Measurements from ENCODE around the gene SRMS.

DNA sequence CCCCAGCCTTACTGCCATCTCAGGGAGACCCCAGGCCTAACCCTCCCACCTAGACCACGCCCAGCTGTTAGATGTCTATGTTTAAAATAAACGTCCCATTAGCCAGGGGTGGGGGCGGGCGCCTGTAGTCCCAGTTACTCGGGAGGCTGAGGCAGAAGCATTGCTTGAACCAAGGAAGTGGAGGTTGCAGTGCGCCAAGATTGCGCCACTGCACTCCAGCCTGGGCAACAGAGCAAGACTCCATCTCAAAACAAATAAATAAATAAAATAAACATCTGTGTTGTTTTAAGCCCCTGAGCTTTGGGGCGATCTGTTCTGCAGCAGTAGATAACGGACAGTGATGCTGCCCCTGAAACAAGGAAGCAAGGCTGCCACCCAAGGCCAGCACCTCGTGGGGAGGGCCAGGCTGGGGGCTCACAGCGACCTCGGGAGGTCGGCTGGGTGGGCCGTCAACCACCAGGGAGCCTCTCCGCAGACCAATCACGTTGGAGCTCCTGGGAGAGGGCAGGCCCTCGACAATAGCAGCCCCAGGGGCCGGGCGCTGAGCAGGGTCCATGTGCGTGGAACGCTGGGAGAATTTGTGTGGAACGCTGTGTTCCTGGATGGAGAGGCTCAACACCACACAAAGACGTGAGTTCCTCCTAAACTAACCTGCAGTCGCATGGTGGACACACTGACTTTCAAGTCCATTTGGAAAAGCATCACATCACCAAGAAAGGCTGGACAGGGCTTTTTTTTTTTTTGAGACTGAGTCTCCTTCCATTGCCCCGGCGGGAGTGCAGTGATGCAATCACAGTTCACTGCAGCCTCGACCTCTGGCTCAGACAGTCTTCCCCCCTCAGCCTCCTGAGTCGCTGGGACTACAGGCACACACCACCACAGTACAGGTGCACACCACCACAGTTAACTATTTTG, 27.5 kb upstream of the SRMS start:
- TF ChIP-seq, protein P1, sequence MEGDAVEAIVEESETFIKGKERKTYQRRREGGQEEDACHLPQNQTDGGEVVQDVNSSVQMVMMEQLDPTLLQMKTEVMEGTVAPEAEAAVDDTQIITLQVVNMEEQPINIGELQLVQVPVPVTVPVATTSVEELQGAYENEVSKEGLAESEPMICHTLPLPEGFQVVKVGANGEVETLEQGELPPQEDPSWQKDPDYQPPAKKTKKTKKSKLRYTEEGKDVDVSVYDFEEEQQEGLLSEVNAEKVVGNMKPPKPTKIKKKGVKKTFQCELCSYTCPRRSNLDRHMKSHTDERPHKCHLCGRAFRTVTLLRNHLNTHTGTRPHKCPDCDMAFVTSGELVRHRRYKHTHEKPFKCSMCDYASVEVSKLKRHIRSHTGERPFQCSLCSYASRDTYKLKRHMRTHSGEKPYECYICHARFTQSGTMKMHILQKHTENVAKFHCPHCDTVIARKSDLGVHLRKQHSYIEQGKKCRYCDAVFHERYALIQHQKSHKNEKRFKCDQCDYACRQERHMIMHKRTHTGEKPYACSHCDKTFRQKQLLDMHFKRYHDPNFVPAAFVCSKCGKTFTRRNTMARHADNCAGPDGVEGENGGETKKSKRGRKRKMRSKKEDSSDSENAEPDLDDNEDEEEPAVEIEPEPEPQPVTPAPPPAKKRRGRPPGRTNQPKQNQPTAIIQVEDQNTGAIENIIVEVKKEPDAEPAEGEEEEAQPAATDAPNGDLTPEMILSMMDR (IDR thresholded peaks at IDR 0.05), result no peak
- no peak for TF ChIP-seq POLR2A (IDR thresholded peaks at IDR 0.05)
